Panc1 (cell line): Measurements from ENCODE around the gene DDX17.

Experiments used
- POLR2AphosphoS5 ChIP-seq: IDR thresholded peaks from 2 replicates; pipeline ENCODE4 v1.6.1; 2012; ENCODE audit warnings: mild to moderate bottlenecking, low read depth, low read length, moderate library complexity
- TF ChIP-seq, protein P1 (sequence below): fragments of 450-650 bp; IDR thresholded peaks from 2 replicates; pipeline ENCODE4 v1.5.1; 2017; ENCODE audit warnings: mild to moderate bottlenecking
- TF ChIP-seq, protein P2 (sequence below), 2 experiments: IDR thresholded peaks; 2 replicates each; pipeline ENCODE4 v1.6.1; 2011 to 2012; ENCODE audit warnings: low read depth in 2 of 2, control low read depth in 1 of 2, low read length in 1 of 2, mild to moderate bottlenecking in 1 of 2, moderate library complexity in 1 of 2; ENCODE audit not compliant: insufficient read depth in 1 of 2

GRCh38 chr22:38448945-38449745 lies 57.0 kb downstream of the DDX17 start:
- TF ChIP-seq POLR2AphosphoS5 = no peak
- TF ChIP-seq, protein P1, sequence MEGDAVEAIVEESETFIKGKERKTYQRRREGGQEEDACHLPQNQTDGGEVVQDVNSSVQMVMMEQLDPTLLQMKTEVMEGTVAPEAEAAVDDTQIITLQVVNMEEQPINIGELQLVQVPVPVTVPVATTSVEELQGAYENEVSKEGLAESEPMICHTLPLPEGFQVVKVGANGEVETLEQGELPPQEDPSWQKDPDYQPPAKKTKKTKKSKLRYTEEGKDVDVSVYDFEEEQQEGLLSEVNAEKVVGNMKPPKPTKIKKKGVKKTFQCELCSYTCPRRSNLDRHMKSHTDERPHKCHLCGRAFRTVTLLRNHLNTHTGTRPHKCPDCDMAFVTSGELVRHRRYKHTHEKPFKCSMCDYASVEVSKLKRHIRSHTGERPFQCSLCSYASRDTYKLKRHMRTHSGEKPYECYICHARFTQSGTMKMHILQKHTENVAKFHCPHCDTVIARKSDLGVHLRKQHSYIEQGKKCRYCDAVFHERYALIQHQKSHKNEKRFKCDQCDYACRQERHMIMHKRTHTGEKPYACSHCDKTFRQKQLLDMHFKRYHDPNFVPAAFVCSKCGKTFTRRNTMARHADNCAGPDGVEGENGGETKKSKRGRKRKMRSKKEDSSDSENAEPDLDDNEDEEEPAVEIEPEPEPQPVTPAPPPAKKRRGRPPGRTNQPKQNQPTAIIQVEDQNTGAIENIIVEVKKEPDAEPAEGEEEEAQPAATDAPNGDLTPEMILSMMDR = no peak
- TF ChIP-seq, protein P2, sequence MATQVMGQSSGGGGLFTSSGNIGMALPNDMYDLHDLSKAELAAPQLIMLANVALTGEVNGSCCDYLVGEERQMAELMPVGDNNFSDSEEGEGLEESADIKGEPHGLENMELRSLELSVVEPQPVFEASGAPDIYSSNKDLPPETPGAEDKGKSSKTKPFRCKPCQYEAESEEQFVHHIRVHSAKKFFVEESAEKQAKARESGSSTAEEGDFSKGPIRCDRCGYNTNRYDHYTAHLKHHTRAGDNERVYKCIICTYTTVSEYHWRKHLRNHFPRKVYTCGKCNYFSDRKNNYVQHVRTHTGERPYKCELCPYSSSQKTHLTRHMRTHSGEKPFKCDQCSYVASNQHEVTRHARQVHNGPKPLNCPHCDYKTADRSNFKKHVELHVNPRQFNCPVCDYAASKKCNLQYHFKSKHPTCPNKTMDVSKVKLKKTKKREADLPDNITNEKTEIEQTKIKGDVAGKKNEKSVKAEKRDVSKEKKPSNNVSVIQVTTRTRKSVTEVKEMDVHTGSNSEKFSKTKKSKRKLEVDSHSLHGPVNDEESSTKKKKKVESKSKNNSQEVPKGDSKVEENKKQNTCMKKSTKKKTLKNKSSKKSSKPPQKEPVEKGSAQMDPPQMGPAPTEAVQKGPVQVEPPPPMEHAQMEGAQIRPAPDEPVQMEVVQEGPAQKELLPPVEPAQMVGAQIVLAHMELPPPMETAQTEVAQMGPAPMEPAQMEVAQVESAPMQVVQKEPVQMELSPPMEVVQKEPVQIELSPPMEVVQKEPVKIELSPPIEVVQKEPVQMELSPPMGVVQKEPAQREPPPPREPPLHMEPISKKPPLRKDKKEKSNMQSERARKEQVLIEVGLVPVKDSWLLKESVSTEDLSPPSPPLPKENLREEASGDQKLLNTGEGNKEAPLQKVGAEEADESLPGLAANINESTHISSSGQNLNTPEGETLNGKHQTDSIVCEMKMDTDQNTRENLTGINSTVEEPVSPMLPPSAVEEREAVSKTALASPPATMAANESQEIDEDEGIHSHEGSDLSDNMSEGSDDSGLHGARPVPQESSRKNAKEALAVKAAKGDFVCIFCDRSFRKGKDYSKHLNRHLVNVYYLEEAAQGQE (IDR thresholded peaks at IDR 0.05; ENCODE audit: insufficient read depth in 1 of 2, low read depth in 2 of 2, low read length in 1 of 2) = no peak
